Esophagus muscularis mucosa (tissue), 4 donors: ENCODE data around the gene CNTN5.

Experiments used
- EP300 ChIP-seq: sonication (generic); formaldehyde crosslinking; IDR thresholded peaks from one replicate; pipeline ENCODE4 v1.6.1; 2017; ENCODE audit warnings: antibody characterized with exemption
- POLR2A ChIP-seq: fragments of 450-650 bp; IDR thresholded peaks from one replicate; pipeline ENCODE4 v1.6.1; 2017; ENCODE audit warnings: antibody characterized with exemption, moderate library complexity, mild to moderate bottlenecking, low read depth
- POLR2AphosphoS5 ChIP-seq, 2 donors: sonication (generic); formaldehyde crosslinking; IDR thresholded peaks; one replicate each; pipeline ENCODE4 v1.6.1; 2017; ENCODE audit warnings: antibody characterized with exemption in 2 of 2
- TF ChIP-seq, protein P1 (sequence below), 3 experiments: fragments of 200-600 bp in 2 of 3; fragments of 450-650 bp in 1 of 3; sonication (generic) in 2 of 3; IDR thresholded peaks; one replicate each; pipeline ENCODE4 v1.5.1; 2017 to 2019; ENCODE audit warnings: antibody characterized with exemption in 3 of 3, mild to moderate bottlenecking in 2 of 3, moderate library complexity in 1 of 3

DNA sequence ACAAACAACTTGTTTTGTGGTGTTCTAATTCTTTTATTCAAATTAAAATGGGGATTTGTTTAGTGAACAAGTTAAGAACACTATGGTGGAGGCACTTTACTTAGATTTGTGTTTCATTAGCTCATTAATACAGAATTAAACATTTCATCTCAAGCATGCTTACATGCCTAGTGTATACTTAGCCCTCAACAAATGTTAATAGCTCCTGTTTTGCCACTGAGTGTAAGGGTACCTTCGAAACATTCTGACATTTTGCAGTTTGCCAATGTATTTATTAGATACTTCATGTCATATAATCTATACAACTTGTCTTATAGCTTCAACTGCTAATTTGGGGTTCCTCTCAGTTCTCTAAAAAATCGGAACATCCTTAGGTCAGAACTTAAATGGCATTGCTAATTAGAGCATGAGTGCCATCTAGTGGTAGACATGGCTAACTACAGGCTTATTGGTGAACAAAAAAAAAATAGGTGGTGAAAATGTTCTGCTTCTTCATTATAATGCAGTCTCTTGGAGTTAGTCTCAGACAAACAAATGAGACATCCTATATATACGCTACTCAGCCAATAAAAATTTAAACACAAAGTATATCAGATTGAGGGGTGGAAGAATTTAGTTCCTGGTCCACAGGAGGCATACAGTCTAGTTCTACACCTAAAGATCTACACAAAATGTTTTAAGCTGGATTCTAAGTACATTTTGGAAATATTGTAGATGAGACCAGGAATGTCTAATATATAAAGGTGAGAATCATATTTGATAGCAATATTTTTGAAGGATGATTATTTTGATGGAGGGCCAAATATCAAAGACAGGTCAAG, 4.9 kb upstream of the CNTN5 start:
- TF ChIP-seq, protein P1, sequence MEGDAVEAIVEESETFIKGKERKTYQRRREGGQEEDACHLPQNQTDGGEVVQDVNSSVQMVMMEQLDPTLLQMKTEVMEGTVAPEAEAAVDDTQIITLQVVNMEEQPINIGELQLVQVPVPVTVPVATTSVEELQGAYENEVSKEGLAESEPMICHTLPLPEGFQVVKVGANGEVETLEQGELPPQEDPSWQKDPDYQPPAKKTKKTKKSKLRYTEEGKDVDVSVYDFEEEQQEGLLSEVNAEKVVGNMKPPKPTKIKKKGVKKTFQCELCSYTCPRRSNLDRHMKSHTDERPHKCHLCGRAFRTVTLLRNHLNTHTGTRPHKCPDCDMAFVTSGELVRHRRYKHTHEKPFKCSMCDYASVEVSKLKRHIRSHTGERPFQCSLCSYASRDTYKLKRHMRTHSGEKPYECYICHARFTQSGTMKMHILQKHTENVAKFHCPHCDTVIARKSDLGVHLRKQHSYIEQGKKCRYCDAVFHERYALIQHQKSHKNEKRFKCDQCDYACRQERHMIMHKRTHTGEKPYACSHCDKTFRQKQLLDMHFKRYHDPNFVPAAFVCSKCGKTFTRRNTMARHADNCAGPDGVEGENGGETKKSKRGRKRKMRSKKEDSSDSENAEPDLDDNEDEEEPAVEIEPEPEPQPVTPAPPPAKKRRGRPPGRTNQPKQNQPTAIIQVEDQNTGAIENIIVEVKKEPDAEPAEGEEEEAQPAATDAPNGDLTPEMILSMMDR (IDR thresholded peaks at IDR 0.05), result peak; percentile 54 to 85 (median 80)
- TF ChIP-seq POLR2AphosphoS5 (IDR thresholded peaks at IDR 0.05) (no peak), EP300 (no peak), POLR2A (no peak)
